ENCODE results near the gene VCAN.
"Not testable (repeated sequence)": the region's sequence is repeated elsewhere in the genome, so short reads cannot be mapped to it uniquely, and the experiment has no call there.

The VCAN gene

DNA sequence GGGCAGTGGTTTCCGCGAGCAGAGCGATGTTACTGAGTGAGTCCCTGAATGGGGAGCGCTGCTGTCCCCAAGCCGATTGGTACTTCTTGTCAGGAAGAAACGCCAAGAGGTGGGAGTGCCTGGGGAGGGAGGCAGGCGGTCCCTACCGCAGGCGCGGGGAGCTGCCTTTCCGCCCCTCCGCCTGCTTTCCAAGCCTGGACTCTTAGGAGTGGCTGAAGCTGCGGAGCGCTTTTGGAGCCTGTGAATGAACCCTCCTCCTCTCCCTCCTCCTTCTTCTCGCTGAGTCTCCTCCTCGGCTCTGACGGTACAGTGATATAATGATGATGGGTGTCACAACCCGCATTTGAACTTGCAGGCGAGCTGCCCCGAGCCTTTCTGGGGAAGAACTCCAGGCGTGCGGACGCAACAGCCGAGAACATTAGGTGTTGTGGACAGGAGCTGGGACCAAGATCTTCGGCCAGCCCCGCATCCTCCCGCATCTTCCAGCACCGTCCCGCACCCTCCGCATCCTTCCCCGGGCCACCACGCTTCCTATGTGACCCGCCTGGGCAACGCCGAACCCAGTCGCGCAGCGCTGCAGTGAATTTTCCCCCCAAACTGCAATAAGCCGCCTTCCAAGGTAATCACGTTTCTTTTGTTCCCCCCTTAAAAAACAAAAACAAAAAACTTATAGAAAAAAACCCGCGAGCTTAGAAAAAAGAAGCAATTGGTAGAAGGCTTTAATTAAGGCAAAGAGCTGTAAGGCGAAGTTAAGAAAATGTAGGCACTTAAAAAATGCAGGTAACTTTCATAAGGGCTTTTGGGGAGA lies at the start of gene VCAN:
VCAN (plus strand) TSS at position 340 of the 808 bp plus-strand sequence. CDS start 11,775 bp downstream, outside the sequence.
- peak; percentile 28 for DNase-seq (ENCODE audit: low spot score)

DNA sequence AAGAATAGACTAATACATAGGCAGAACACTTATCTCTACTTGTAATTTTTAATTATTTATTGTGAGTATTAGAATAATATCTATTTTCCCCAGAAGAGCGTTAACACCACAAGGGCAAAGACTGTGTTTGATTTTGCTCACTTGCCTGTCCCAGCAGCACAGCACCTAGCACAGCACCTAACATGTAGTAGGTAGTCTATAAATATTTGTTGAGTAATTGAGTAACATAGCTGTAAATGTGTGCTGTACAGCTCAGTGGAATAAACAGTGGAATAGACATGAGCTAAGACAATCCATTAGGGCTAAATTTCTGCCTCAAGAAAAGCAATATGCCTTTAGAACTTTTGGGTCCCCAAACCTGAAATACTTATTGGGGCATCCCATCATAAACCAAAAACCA lies 49.3 kb upstream of the VCAN start:
- no peak for DNase-seq (ENCODE audit: low spot score)

DNA sequence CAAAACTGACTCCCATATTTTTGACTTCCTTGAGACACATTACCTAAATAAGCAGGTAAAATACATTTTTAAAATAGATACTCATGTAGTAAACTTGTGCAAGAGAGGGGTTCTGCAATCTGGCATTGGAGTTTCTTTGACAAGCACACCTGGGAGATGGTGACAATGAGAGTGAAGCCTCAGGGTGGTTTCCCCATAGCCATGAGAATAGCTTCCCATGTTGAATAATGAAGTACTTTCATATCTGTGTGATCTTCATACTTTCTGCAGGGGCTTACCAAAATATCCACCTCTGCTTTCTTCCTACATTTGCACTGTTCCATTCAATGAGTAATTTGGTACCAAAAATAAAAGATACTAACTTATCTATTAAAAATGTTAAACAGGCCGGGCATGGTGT lies 44.7 kb upstream of the VCAN start:
- no peak for DNase-seq (ENCODE audit: low spot score)

DNA sequence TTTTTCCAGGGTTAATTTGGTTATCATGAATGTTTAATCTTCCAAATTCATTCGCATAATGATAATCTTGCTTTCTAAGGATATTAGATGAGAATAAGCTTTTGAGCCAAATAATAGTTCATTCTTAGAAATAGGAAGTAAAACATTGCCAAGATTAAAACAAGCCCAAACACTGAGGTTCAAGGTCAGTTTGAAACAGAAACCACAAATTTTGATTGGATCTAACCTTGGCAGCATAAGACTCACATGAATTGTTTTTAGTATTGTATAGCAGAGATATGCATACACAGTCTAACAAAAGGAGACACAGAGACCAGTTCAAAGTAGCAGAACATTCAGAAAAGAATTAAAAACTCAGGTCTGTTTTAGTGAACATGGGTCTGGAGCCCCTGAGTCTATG lies 43.4 kb upstream of the VCAN start:
- no peak for DNase-seq (ENCODE audit: low spot score)

DNA sequence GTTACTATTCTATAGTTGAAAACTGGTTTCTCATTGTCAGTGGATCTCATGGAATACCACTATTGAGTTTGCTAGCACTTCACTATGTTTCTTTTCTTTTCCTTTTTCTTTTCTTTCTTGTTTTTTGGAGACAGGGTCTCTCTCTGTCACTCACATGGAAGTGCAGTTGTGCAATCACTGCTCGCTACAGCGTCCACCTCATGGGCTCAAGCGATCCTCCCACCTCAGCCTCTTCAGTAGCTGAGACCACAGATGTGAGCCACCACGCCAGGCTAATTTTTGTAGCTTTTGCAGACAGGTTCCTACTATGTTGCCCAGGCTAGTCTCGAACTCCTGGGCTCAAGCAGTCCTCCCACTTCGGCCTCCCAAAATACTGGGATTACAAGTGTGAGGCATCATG lies 42.7 kb upstream of the VCAN start:
- no peak for DNase-seq (ENCODE audit: low spot score)

DNA sequence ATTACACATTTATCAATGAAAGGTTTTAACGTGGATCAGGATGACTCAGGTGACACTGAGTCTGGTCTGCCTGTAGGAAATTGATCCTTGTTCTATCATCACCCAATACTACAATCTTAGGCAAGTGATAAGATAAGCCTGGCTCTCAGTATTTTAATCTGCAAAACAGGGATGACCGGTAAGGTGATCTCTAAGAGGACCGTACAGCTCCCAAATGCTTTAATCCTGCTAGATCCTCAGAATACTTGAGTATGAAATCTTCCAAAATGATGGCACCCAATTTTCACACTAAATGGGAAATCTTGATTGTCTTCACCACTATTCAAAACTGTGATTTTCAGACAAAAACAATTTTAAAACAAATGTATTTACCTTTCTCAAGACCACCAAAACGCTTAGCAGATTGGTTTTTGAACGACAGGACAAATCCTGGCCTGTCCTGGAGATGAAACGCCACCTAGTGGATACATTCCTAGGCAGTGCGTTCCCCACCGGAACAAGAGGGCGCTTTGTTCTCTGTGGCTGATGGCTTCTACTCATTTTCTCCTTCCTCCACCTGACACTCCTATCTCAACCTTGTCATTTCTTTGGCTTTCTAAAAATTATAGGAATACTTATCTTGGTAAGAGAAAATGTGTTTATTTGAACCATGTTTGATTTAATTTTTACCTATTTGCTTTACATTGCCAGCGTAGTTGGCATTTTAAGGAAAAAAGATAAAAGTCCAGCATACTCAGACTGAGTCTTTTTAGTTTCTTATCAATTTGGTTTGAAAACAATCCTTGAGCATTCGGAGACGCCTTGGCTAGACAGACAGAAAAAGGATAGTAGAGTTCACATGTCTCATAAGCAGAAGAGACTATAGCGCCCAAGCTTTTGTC lies 41.2 kb upstream of the VCAN start:
- peak; percentile 49 for DNase-seq (ENCODE audit: low spot score)

DNA sequence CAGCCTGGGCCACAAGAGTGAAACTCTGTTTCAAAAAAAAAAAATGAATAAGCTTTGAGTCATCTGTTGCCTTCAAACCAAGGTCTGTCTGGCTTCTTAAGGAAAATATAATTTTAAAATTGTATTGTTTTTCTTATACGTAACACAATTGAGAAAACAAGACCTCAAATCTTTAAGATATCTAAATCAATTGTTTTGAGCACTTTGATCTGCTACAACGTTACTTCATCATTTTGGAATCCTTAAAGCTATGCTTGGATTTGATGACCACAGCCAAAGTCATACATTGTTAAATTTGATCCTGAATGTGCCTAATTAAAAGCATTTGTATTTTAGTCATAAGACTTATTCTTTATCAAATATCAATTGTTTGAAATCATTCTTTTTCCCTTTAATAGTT lies 37.7 kb upstream of the VCAN start:
- DNase-seq (ENCODE audit: low spot score) = no peak

DNA sequence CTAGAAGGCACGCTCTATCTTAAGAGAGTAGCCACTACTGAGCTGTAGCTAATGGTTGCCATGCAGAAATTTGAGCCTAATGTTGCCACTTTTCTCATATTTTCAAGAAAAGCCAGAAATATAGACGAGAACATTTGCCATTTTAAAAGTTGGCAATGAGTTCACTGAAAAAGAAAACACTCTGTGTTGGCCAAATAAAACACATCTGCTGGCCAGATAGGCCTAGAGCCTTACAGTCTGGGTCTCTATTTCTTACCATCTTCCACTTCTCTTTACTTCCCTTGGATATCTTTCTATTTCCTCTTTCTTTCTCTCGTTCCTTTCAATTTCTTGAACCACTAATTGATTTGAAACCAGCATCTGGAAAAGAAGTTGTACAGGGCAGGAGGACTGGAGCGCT lies 36.6 kb upstream of the VCAN start:
- no peak for DNase-seq (ENCODE audit: low spot score)

DNA sequence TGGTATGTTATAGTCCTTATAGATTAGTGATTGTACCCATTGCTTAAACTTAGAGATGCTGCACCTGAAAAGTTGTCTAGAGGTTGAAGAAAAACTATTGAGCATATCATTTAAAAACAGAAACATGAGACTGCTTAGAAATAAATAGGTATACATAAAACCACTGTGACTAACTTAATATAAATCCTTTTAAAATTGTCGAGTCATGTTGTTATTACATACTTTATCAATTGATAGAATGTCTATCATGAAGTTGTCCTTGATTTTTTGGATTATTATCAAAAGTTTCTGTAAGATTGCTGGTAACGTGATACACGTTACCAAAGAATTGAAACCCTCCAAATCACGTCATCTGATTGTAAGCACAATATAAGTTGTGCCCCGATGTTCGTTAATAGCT lies 35.3 kb upstream of the VCAN start:
- no peak for DNase-seq (ENCODE audit: low spot score)

DNA sequence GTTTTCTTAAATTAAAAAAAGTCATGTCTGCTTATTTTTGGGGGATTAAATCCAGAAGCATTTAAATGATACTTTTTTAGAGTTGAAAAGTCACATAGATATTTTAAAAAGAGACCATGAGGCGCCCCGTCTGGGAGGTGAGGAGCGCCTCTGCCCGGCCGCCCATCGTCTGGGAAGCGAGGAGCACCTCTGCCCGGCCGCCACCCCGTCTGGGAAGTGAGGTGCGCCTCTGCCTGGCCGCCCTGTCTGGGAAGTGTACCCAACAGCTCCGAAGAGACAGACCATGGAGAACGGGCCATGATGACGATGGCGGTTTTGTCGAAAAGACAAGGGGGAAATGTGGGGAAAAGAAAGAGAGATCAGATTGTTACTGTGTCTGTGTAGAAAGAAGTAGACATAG lies 33.8 kb upstream of the VCAN start:
- not testable (repeated sequence) for DNase-seq (ENCODE audit: low spot score)

DNA sequence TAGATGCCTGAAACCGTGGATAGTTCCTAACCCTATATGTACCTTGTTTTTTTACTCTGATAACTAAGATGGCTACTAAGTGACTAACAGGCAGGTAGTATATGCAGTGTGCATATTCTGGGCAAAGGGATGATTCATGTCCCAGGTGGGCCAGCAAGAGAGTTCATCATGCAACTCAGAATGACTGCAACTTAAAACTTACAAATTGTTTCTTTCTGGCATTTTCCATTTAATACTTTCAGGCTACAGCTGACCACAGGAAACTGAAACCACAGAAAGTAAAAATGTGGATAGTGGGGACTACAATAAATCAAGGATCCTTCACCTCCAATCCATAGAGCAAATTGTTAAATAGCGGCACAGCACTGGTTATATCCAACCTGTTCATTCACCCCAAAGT lies 30.7 kb upstream of the VCAN start:
- DNase-seq (ENCODE audit: low spot score) = no peak

DNA sequence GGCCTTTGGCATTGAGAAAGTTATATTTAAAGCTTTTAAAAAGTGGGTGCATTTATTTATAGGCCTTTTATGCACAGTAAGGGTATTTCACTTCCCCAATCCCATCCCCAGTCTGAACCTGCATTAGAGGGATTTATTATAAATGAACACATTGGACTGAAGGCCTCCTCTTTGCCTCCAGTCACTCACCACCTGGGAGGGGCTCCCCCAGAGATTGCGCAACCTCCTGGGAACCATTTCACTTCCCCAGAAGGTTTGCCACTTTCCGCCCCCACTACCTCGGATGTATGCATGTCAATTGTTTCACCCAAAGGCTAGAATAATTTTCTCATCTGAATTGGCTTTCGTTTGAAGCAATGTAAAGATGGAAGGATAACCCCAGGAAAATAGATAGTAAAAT lies 29.8 kb upstream of the VCAN start:
- no peak for DNase-seq (ENCODE audit: low spot score)

DNA sequence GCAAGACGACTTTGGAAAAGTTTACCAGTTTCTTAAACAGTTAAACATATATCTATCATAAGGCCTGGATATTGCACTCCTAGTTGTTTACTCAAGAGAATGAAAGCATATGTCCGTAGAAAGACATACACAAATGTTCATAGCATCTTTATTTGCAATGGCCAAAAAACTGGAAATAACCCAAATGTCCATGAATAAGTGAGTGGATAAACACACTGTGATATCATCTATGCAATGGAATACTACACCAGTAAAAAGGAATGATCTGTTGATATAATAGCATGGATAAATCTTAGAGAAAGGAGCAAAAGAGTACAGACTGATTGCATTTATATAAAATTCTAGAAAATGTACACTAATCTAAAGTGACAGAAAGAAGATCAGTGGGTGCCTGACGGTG lies 28.0 kb upstream of the VCAN start:
- DNase-seq (ENCODE audit: low spot score) = no peak

DNA sequence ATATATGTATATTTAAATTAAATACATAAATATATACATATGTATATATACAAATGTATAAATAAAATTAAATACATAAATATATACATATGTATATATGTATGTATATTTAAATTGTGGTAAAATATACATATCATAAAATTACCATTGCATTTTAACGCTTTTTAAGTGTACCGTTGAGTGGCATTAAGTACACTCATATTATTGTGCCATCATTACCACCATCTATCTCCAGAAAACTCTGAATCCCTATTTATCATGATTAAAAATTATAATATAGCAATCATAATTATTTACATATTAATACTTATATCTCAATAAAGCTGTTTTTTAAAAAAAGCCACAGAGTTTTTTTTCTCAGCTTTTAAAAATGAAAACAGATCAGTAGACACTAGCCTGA lies 27.1 kb upstream of the VCAN start:
- no peak for DNase-seq (ENCODE audit: low spot score)

DNA sequence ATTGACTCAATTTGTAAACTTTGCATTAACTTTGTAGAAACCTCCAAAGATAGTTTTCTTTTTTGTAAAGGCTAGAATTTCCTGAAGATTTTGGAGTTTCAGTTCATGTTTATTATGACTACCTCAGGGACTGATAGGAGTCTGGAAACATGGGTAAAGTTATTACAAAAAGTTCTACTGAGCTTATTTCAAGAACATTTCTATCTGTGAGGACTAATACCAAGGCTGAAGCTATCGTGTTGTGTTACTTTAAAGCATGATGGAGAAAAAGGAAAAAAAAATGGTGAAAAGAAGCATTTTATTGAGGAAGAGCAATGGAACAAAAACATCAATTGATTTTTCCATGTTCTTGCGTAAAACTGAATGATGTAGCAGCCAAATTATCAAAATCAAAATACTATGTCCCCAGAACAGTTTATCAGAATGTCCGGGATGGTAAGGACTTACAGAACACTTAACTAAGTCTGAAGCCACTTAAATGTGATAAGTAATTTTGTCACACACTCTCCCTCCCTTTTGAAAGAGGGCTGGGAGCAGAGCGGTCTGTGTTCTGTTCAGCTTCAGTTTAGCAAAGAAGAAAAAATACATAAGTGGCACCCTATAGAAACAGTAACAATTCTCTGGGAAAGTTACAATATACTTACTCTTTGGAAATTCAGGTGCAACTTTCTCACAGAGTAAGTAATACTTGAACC lies 25.1 kb upstream of the VCAN start:
- DNase-seq (ENCODE audit: low spot score) = no peak

DNA sequence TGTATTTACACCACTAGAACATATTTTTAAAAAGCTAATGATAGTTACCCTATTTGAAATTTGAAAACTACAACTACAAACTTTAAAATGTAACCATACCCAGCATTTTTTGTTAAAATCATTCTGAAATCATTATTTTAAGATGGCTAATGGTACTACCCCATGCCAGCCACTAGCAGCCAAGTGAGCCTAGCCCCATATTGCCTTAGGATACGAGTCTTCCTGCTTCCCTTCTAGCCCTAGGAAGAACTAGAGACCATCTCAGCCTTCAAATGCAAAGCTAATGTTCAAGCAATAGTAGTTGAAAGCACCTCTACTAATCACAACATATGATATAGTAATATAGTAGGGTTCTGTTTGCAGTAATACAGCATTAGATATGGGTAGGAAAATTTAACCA lies 24.0 kb upstream of the VCAN start:
- DNase-seq (ENCODE audit: low spot score) = no peak

DNA sequence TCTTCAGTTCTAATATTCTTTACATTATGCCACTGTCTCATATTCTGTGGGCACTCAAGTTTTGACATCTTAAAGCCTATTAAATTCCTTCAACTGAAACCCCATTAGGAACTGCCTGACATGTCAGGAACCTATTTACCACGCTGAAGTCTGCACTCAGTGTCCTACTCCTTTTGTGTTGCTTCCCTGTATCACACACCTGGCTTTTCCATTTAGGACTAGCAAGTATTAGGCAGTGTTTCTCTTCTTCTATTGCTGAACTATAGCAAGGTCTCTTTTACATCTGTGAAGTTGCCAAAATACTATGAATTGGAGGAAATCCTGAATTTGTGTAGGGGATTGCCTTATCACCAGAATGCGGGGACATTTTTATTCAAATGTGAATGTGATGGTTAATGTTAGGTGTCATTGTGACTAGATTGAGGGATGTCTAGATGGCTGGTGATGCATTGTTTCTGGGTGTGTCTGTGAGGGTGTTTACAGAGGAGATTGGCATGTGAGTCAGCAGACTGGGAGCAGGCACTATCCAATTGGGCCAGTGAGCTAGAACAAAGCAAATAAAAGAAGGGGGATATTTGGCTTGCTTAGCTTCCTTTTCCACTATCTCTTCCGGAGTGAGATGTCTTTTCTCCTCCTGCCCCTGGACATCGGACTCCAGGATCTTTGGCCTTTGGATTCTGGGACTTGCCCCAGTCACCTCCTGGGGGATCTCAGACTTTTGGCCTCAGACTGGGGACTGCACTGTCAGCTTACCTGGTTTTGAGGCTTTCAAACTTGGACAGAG lies 21.2 kb upstream of the VCAN start:
- no peak for DNase-seq (ENCODE audit: low spot score)

DNA sequence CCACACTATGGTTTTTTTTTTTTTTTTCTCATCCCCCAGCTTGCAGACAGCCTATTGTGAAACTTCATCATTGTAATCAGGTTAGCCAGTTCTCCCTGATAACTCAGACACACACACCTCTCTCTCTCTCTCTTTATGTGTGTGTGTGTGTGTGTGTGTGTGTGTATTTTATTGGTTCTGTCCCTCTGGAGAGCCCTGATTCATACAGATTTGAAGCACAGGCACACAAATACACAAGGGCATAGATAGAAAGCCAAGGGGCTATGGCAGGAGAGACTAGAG lies 20.6 kb upstream of the VCAN start:
- no peak for DNase-seq (ENCODE audit: low spot score)

DNA sequence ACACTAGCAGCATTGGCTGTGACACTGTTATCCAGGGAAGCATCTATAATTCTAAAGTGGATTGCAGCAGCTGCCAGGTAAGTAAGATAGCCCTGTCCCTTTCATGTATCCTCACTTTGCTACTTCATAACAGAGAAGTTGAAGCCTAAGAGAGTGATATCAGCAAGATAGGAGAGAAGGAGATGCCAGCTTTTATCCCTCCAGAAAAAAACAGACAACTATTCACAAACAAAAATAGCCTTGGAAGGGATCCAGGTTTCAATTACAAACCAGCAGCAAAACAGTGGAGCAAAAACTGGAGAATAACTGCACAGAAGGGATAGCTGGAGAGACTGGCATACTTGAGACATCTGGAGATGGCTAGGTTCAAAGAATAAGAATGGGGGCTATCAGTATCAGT lies 19.6 kb upstream of the VCAN start:
- DNase-seq (ENCODE audit: low spot score) = no peak

DNA sequence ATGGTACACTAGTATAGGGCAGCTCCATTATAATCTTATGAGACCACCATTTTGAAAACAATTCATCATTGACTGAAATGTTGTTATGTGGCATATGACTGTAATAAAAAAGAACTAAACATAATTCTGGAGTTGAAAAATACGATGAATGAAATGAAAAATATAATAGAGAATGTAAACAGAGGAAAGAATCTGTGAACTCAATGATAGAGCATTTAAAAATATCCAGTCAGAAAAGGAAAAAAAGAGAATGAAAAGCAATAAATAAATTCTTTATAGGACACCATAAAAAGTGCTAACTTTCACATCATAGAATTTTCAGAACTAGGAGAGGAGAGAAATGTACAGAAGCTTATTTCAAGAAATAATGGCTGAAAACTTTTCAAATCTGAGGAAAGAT lies 17.6 kb upstream of the VCAN start:
- DNase-seq (ENCODE audit: low spot score) = no peak

DNA sequence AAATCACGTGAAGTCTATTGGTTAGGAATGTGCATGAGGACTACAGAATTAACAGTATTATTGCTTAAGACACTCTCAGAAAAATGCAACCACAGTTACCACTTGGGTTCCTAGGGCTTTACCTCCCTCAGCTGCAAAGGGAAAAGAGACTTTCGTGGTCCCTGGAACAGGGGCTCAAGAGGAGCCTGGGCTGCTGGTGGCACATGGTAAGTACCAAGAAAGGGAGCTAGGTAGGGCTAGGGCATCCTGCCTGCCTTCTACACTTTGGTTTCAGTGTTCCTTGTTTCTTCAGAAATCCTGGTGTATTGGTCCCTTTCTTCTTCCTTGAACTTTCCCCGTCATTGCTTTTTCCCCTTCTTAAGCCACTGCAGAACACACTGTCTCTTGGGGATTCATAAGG lies 7.3 kb upstream of the VCAN start:
- DNase-seq (ENCODE audit: low spot score) = no peak

DNA sequence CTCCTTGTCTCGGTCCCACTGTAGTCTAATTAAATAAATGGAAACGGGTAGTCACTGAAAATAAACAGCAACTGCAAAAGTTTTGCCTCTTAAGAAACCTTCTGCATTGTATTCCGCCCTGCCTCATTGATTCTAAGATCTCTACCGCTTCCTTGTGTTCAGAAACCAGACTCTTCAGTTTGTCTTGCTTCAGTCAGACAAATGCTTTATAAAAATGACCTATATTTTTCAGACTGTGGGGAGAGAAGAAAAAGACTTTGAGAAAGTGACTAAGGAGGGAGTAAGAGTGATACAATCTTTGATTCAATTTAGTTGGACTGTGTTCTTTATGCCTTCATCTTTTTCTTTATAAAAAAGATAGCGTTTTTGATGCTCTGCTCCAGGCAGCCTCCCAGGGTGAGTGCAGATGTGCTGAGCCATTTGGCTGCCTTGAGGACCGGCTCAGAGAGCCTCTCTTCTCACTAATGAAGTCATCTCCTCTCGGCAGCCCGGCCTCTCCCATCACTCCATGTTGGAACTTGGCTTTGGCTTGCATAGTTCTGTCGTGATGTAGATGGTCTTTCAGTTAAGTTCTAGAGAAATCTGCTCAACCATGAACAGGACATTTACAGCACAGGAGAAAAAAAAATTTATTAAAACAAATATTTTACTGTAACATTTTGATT lies 4.0 kb upstream of the VCAN start:
- no peak for DNase-seq (ENCODE audit: low spot score)
